ENCODE measurements around the gene YDJC. TPM values are rescaled to one million over a fixed set of nuclear protein-coding genes. Genes with fewer than 3 reads are reported as not detected.

Gene YDJC
- total RNA-seq, 1 experiment from 2014 or later: 25.7 TPM

DNA sequence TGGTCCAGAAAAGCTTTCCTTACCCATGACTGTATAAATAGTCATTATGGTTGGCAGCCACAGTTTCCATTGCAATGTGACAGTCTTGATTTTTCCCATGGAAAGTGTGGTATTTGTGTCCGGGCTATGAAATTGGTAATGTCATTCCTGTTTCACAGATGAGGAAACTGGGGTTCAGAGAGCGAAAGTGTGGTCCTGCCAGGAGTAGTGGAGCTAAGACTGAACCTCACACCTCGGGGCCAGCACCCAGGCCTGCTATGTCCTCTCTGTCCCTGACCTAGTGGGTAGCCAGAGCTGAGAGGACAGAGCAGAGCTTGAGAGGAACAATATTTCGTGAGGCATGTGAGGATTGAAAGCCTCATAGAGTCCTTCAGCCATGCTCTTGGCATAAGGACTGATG, 1.2 kb upstream of the YDJC start:
- intact Hi-C loops (cut with micrococcal nuclease; ENCODE audit: unreplicated experiment): no loop called here
- no peaks in the 10 kb centered on the region for H3K9me2 ChIP-seq (ENCODE audit: insufficient read depth)
- H3K4me1 ChIP-seq (replicated peaks; ENCODE audit: insufficient read depth): peaks cover 7% of the 10 kb centered on the region; the same call in 1 of the 2 replicates
- H3K79me2 ChIP-seq (ENCODE audit: low read depth): peaks cover 36% of the 10 kb centered on the region
- ChIA-PET CTCF (interaction anchor here (0.7 kb wide), 1 partner anchor 16 kb away, joined by 3 read pairs; no protein-coding TSS in a partner anchor), POLR2A (ENCODE audit: unreplicated experiment) (no interaction called here)
- peaks cover 11% of the 10 kb centered on the region; the same call in 1 of the 2 replicates for H4K20me1 ChIP-seq (ENCODE audit: insufficient read depth)
- no peaks in the 10 kb centered on the region for H3K9me3 ChIP-seq (ENCODE audit: insufficient read depth, low read depth)
- DNase-seq: no peak
- H3K27ac ChIP-seq: no peak overlapping the region
- no peak for TF ChIP-seq EZH2 (IDR thresholded peaks at IDR 0.05; ENCODE audit: low read depth)
- TF ChIP-seq, protein P1, sequence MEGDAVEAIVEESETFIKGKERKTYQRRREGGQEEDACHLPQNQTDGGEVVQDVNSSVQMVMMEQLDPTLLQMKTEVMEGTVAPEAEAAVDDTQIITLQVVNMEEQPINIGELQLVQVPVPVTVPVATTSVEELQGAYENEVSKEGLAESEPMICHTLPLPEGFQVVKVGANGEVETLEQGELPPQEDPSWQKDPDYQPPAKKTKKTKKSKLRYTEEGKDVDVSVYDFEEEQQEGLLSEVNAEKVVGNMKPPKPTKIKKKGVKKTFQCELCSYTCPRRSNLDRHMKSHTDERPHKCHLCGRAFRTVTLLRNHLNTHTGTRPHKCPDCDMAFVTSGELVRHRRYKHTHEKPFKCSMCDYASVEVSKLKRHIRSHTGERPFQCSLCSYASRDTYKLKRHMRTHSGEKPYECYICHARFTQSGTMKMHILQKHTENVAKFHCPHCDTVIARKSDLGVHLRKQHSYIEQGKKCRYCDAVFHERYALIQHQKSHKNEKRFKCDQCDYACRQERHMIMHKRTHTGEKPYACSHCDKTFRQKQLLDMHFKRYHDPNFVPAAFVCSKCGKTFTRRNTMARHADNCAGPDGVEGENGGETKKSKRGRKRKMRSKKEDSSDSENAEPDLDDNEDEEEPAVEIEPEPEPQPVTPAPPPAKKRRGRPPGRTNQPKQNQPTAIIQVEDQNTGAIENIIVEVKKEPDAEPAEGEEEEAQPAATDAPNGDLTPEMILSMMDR (conservative IDR thresholded peaks at IDR 0.05): no peak
- no peak overlapping the region for H2AFZ ChIP-seq
- no peak overlapping the region for H3K4me2 ChIP-seq
- peaks cover 10% of the 10 kb centered on the region; the same call in 1 of the 2 replicates for H3F3A ChIP-seq (ENCODE audit: insufficient read depth, low read depth)
- no peaks in the 10 kb centered on the region for H3K36me3 ChIP-seq (ENCODE audit: low read depth)
- H3K27me3 ChIP-seq (ENCODE audit: insufficient read depth, low read depth): no peaks in the 10 kb centered on the region
- no peak overlapping the region for H3K4me3 ChIP-seq
- no TSS peak for BruUV-seq (replicated peaks)

DNA sequence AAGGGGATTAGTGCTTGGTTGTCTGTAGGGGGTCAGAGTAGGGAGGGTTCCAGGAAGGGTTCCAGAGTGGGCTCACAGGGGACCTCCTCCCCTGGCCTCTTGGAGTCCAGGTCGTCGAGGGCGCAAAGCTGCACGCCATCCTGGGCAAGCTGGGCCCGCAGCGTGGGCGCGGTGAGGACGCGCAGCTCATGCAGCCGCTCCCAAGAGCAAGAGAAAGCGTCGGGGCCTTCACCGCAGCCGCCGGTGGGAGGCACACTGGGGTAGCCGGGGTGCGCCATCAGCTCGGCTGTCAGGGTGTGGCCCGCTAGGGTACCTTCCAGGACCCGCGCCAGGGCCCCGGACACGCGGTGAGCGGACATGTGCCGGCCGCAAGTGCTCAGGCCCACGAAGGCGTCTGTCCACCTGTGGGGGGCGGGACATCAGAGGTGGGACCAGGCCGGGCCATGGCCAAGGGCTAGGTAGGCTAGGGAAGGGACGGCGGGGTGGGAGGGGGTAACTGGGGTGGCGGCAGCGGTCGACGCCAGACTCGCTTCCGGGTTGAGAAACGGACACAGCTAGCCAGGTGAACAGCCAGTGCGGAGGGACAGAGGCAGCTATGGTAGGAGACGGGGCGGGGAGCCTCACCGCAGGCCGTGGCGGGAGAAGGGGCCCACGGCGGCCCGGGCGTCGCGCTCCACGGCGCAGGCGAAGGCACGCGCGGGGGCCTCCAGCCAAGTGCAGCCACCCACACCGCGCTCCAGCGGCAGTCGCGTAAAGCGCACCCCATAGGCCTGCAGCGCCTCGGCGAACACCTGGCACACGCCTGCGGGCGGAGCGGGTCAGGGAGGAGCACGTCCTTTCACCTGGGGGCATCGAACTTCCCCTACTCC, 1.2 kb downstream of the YDJC start:
- peak overlapping the region; percentile 76 for H3K4me2 ChIP-seq
- POLR2A ChIA-PET (ENCODE audit: unreplicated experiment): interaction anchor here (0.6 to 0.7 kb wide), 5 partner anchors 14 to 637 kb away, joined by 3 to 5 read pairs (median 4); partner anchors contain the start of gene SDF2L1

More for the DNA sequence above, 1.2 kb downstream of the YDJC start:
- BruUV-seq (replicated peaks): no TSS peak
- Histone ChIP-seq H3K27me3 (ENCODE audit: insufficient read depth, low read depth) (no peaks in the 10 kb centered on the region), H3K27ac (no peak overlapping the region), H3K36me3 (ENCODE audit: low read depth) (no peaks in the 10 kb centered on the region), H3K4me3 (peak overlapping the region; percentile 80), H3K9me3 (ENCODE audit: insufficient read depth, low read depth) (no peaks in the 10 kb centered on the region), H4K20me1 (ENCODE audit: insufficient read depth) (peaks cover 29% of the 10 kb centered on the region), H3K9me2 (ENCODE audit: insufficient read depth) (no peaks in the 10 kb centered on the region), H2AFZ (no peak overlapping the region), H3K4me1 (replicated peaks; ENCODE audit: insufficient read depth) (peaks cover 7% of the 10 kb centered on the region; the same call in 1 of the 2 replicates), H3K79me2 (ENCODE audit: low read depth) (peaks cover 36% of the 10 kb centered on the region), H3F3A (ENCODE audit: insufficient read depth, low read depth) (peaks cover 32% of the 10 kb centered on the region; the same call in 1 of the 2 replicates)
- CTCF ChIA-PET: interaction anchor here (0.6 to 2.2 kb wide), 4 partner anchors 13 to 54 kb away, joined by 3 to 12 read pairs (median 6); partner anchors contain the start of gene SDF2L1
- intact Hi-C loops (cut with micrococcal nuclease; ENCODE audit: unreplicated experiment): no loop called here
- no peak for DNase-seq
- no peak for TF ChIP-seq EZH2 (IDR thresholded peaks at IDR 0.05; ENCODE audit: low read depth)
- TF ChIP-seq, protein P1 (conservative IDR thresholded peaks at IDR 0.05): no peak
